Effector CD8-positive, alpha-beta T cell (primary cell): ENCODE measurements around the gene MSI2.
A peak's percentile ranks its signal among the peaks of the same experiment; 100 is the strongest.

Source experiments
- DNase-seq: peaks from one replicate; lab custom pipeline; 2025; lab: John Stamatoyannopoulos, UW

The MSI2 gene

GRCh38 chr17:57665696-57666095, 409.4 kb downstream of the MSI2 start:
- DNase-seq = no peak

GRCh38 chr17:57666201-57666870, 410.0 kb downstream of the MSI2 start:
- no peak for DNase-seq

- DNase-seq = no peak
Measured at GRCh38 chr17:57666946-57667345, 410.6 kb downstream of the MSI2 start.

GRCh38 chr17:57667461-57667923, 411.2 kb downstream of the MSI2 start:
- DNase-seq = no peak

- no peak for DNase-seq
Measured at GRCh38 chr17:57668332-57668731, 412.0 kb downstream of the MSI2 start.

- no peak for DNase-seq
Measured at GRCh38 chr17:57669671-57670529, 413.6 kb downstream of the MSI2 start.

GRCh38 chr17:57670769-57671569, 414.6 kb downstream of the MSI2 start:
- DNase-seq = no peak

DNA sequence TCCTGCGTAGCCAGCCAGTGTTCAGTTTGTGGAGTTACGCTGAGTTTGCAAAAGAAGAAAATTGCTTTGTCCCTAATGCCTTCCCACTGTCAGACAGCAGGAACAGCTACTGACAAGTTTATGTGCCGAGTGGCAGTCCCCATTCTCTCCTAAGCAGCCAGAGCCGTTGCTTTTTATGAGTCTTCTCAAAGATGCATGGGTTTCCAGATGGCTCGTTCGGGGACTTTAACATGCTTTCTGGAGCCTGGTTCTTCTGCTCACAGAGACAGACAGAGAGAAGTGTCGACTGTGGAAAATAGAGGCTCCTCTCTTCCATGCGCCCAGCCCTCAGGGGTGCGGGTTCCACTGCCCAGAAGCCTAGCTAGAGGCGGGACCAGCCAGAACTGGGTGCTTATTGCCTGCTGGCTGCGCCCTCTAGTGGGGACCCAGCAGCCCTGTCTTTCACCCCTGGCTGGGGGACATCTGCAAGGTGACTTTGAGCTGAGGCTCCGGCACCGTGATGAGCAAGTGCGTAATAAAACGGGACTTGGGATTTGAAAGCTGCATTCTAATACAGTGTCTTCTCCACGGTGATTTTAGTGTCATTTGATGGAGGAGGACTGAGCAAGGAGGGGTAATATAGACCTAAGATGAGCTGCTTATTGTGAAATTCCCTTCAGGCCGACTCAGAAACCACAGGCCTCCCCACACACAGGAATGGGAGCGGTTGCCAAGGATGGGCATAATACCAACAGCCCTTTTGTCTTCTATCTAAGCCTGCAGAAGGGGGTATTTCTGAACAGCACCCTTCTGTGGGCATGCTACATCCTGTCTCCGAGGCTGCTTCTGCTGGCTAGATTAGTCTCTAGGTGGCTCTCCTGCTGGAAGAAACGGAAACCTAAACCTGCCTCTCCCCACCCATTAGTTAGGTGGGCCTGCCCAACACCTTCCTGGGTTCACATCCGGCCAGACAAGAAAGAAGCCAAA, 415.6 kb downstream of the MSI2 start:
- peak; percentile 50 for DNase-seq

- DNase-seq = no peak
Measured at GRCh38 chr17:57672971-57673370, 416.6 kb downstream of the MSI2 start.

GRCh38 chr17:57674894-57675293, 418.6 kb downstream of the MSI2 start:
- DNase-seq = no peak

DNA sequence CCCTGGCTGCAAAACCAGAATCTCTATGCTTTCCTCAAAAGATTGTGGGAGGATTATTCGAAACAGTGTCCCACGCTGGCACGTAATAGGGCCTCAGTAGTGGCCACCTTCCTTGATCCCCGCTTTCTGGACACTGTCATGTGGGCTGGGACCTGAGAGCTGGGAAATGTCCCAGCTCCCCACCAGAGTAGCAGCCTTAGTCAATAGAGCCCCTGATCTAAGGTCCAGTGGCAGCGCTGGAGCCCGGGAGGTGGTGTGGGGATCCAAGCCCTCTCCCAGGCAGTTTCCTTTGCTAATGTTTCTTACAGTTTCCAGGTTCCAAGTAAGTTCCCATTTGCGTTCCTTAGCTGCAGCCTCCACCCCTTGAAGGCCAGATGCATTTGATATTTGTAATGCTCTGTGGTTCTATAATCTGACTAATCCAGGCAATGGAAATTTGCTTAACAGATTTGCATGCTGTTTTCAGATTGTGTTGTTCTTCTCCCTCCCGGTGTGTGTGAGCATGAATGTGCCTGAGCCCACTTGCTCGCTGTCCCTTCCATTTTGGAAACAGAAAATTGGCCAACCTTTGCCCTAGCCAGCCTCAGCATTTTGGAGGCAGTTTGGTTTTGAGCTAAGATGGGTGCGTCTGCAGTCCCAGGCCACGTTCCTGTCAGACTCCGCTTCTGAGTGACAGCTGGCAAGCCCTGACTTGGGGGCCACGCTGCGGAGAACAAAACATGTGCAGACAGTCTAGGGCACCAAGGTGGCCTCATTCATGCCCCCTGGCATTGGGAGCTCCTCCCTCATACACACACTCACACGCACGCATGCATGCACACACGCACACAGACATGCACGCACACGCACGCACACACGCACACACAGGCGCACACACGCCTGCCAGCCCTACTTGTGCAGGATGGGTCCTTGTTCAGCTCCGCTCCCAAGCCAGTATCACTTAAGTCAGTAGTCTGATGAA, 419.4 kb downstream of the MSI2 start:
- no peak for DNase-seq

DNA sequence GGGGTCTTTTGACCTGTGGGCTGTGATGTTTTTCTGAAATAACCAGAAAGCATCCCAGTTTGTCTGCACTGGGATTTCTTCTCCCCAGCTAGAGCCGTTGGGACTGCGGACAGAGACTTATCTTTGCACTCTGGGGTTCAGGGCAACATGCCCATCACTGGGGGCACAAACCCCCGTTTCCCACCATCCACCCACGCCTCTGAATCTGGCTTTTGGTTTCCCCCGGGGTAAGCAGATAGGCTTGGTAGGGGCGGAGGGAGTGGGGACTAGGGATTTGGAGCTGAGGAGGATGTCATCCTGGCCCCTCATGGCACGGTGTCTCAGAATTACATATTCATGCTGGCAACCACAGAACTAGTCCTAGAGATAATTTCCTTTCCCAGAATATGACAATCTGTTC, 420.2 kb downstream of the MSI2 start:
- no peak for DNase-seq

GRCh38 chr17:57677301-57677700, 421.0 kb downstream of the MSI2 start:
- DNase-seq = no peak

GRCh38 chr17:57677858-57678257, 421.5 kb downstream of the MSI2 start:
- no peak for DNase-seq

GRCh38 chr17:57678393-57678792, 422.1 kb downstream of the MSI2 start:
- no peak for DNase-seq

DNA sequence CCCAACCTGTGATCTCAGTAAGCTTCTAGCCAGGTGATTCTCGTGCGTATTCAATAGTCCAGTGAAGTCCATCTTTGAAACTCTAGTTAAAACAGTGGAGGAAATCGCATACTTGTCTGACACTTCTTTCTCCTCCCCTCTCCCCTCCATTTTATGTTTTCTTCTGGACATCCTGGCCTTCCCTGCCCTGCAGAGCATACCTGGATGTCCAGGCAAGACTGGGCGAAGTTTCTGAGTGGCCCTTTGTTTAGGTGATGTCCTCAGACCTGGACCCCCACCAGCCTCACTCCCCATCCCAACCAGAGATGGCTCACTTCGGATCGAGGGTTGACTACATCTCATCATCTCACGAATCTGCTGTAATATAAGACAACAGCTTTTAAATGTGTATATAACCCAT, 423.0 kb downstream of the MSI2 start:
- DNase-seq = no peak

GRCh38 chr17:57679906-57680695, 423.8 kb downstream of the MSI2 start:
- DNase-seq = no peak

- DNase-seq = no peak
Measured at GRCh38 chr17:57682701-57683100, 426.4 kb downstream of the MSI2 start.
